ENCODE results near the gene BCL7A.
"Not testable (repeated sequence)": the region's sequence is repeated elsewhere in the genome, so short reads cannot be mapped to it uniquely, and the experiment has no call there.

The BCL7A gene

DNA sequence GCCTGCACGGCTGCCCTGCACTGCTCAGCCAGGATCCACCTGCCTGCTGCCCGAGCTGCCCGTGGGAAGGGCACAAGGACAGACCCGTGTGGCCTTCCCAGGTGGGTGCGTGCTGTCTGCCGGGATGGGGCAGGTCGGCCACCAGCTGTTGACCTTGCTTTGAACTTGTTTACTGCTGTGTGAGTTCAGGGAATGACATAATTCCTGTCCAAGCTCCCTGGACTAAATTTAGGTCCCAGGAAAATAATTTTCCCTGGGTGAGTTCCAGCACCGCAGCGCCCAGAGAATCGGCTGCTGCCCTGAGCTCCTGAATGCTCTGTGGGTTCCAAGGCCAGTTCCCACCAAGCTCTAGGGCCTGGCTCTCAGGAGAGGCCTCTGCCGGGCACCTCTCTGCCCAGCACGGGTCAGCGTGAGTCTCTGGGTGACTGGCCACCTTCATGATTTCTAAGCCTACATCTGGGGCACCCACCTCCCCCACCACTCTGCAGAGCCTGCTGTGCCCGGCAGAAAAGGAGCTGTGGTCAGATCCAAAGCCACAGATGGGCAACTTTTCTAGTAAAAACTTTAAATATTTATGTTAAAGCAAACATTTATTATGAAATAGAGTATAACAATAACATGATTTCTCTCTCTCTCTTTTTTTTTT lies 29.7 kb downstream of the BCL7A start:
- no peak for DNase-seq (ENCODE audit: low read depth in 2 of 2)

DNA sequence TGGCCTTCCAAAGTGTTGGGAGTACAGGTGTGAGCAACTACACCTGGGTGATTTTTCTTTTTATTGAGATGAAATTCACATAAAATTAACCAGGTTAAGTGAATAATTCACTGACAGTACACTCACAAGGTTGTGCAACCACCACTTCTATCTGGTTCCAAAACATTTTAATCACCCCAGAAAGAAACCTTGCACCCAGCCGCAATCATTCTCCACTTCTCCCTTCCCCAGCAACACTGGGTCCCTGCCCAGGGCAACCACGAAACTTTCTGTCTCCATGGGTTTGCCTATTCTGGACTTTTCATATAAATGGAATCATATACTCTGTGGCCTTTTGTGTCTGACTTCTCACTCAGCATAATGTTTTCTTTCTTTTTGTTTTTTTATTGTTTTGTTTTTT lies 30.6 kb downstream of the BCL7A start:
- DNase-seq (ENCODE audit: low read depth in 2 of 2) = no peak

- DNase-seq (ENCODE audit: low read depth in 2 of 2) = no peak
Measured at GRCh38 chr12:122054842-122055520, 33.3 kb downstream of the BCL7A start.

DNA sequence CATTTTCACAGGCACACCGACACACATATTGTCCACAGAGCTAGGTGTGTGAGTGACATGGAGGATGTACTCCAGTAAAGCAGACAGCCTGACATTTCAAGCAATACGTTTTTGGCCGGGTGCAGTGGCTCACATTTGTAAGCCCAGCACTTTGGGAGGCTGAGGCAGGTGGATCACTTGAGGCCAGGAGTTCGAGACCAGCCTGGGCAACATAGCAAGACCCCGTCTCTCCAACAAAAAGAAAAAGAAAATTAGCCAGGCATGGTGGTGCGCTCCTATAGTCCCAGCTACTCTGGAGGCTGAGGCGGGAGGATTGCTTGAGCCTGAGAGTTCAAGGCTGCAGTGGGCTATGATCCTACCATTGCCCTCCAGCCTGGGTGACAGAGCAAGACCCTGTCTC lies 34.7 kb downstream of the BCL7A start:
- DNase-seq (ENCODE audit: low read depth in 2 of 2) = not testable (repeated sequence)

- no peak for DNase-seq (ENCODE audit: low read depth in 2 of 2)
Measured at GRCh38 chr12:122057007-122057735, 35.5 kb downstream of the BCL7A start.

DNA sequence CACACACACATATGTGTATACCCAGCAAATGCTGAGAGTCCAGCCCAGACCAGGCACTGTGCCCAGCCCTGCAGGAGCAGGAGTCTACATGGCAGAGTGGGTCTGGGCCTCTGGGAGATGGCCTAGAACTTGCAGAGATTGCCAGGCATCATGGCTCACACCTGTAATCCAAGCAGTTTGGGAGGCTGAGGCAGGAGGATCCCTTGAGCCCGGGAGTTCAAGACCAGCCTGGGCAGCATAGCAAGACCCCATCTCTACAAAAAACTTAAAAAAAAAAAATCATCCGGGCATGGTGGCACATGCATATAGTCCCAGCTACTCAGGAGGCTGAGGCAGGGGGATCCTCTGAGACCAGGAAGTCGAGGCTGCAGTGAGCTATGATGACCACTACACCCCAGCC lies 36.1 kb downstream of the BCL7A start:
- DNase-seq (ENCODE audit: low read depth in 2 of 2) = no peak

- DNase-seq (ENCODE audit: low read depth in 2 of 2) = no peak
Measured at GRCh38 chr12:122058549-122059149, 37.0 kb downstream of the BCL7A start.

DNA sequence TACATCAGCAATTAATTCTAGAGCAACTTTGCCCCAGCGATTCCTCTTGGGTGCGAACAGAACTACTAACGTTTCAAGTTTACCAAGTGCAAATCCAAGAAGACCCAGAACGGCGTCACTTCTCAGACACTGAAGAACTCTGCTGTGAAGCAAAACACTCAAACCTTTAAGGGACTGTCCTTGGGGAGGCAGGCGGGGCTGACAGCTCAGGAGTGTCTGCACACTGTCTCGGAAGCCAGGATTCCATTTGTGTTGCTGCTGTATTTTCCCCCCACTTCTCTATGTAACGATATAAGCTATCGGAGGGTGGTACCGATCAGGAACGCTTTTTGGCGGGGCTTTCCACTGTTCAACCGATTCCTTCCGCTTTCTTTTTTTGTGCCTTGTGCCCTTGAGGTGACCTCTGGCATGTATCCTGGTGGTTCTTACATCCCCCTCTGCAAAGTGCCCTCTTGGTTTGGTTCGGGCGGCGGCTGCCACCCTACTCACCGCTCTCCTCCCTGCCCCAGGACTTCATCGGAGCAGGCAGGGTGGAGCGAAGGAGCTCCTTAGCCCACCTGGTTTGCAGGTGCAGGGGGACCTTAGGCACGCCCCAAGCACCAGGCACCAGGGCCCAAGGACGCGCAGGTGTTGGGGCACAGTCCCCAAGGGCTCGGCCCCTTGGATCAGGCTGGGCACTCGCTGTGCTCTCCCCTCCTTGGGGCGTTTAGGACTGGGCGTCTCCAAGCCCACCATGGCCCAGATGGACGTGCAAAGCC lies 37.7 kb downstream of the BCL7A start:
- no peak for DNase-seq (ENCODE audit: low read depth in 2 of 2)

GRCh38 chr12:122060081-122060501 lies 38.4 kb downstream of the BCL7A start:
- no peak for DNase-seq (ENCODE audit: low read depth in 2 of 2)

GRCh38 chr12:122061253-122061652 lies 39.6 kb downstream of the BCL7A start:
- no peak for DNase-seq (ENCODE audit: low read depth in 2 of 2)

- no peak for DNase-seq (ENCODE audit: low read depth in 2 of 2)
Measured at GRCh38 chr12:122062832-122063693, 41.4 kb downstream of the BCL7A start.

GRCh38 chr12:122063694-122064024 lies 42.0 kb downstream of the BCL7A start:
- no peak for DNase-seq (ENCODE audit: low read depth in 2 of 2)

- peak in 1 of 2 donors; percentile 28 for DNase-seq (ENCODE audit: low read depth in 2 of 2)
Measured at GRCh38 chr12:122064025-122064777, 42.5 kb downstream of the BCL7A start.

DNA sequence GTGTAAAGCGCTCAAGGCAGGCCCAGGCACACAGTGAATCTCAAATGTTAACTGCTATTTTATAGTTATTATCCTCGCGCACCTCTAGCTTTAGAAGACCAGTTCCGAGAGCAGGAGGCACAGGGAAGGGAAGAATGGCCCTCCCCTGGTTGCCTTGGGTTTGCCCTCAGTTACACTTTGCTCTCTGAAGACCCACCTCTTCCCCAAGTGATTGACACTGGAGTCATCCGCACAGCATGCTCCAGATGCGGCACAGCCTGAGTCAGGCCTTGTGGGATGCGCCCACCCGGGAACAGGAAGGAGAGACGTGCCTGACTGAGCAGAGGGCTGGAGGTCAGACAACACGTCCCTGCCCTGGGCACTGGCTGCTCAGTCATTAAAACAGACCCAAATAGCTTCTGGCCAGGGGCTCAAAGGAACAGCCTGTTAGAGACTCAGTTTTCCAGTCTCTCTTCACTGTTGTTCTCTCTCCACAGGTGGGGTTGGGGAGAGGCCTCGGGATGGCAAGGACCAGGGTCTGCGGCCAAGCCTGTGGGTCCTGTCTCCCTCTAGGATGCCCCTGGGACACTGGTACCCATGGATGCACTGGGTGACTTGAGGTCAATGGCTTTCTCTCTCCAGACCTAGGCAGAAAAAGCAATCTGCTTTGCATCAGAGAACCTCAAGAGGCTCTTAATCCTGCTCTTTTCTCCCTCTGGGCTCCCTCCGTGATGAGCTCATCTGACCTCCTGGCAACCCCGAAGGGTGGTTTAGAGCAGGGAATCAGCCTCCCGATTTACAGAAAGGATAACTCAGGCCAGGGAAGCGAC lies 43.3 kb downstream of the BCL7A start:
- no peak for DNase-seq (ENCODE audit: low read depth in 2 of 2)

DNA sequence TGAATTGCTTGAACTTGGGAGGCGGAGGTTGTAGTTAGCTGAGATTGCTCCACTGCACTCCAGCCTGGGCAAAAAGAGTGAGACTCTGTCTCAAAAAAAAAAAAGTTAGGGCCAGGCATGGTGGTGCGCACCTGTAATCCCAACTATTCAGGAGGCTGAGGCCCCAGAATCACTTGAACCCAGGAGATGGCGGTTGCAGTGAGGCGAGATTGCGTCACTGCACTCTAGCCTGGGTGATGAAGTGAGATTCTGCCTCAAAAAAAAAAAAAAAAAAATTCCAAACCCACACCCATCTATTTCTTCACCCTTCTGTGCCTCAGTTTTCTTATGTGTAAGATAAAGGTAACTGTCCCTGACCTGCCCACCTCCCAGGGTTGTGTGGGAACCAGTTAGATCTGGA lies 45.9 kb downstream of the BCL7A start:
- no peak for DNase-seq (ENCODE audit: low read depth in 2 of 2)

DNA sequence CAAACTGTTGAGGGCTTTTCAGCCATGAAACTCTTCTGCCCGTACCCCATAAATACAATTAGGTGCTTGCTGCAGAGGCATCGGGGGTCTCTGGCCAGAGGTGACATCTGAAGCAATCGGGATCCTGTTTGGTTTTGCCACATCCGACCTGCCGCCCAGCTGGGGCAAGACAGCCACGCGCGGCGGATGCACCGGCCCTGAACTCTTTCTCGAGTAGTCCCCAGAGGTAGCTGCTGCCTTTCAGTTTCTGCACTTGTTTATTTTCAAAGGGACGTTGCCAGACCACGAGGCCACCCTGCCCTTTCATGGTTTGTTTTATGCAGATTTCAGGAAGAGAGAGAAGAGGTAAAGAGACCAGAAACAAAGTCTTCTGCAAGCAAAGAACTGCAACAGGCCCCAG lies 46.3 kb downstream of the BCL7A start:
- no peak for DNase-seq (ENCODE audit: low read depth in 2 of 2)

- DNase-seq (ENCODE audit: low read depth in 2 of 2) = no peak
Measured at GRCh38 chr12:122072031-122072970, 50.6 kb downstream of the BCL7A start.

DNA sequence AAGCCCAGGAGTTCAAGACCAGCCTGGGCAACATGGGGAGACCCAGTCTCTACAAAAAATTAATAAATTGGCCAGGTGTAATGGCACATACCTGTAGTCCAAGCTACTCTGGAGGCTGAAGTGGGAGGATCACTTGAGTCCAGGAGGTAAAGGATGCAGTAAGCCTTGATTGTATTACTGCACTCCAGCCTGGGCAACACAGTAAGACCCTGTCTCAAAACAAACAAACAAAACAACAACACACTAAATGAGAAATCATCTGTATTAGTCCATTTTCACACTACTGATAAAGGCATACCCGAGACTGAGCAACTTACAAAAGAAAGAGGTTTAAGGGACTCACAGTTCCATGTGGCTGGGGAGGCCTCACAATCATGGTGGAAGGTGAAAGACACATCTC lies 52.1 kb downstream of the BCL7A start:
- no peak for DNase-seq (ENCODE audit: low read depth in 2 of 2)

All from activated CD4-positive, alpha-beta T cell treated with anti-CD3 and anti-CD28 coated beads for 24 hours (primary cell).